ENCODE measurements around the gene C20orf141.
A peak's percentile ranks its signal among the peaks of the same experiment; 100 is the strongest.

C20orf141 gene

DNA sequence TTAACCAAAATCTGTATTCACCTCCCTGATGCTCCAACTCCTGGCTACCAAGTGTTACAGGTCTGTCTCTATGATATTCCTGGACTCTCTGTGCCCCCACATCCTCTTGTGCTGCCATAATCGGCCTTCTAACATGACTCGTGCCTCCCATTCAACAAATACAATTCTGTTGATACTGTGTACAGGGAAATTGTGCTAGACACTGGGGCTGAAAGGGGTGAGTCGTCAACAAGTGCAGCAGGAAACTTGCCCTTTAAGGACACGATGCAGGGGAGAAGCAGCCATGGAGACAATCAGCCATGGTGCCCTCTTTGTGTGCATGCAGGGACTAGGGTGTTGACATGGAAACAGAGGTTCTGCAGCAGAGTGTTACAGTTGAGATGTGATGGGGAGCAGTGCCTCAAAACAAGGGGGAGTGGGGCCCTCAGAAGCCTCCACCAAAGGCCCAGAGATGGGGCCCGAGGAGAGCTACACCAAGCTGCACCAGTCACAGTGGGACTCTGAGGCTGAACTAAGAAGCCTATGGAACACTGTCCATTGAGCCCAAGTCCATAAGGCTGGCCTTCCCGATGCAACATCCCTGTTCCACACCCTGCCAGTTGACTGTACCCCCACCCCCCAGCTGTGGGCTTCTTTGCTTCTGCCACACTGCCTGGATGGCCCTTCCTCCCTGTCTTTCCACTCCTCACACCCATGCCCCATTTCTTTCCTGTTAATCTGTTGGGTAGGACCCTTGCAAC is 22.6 kb downstream of the C20orf141 start:
- H3K4me1 ChIP-seq (ENCODE audit: control insufficient read depth, insufficient read depth, low read length): 0 out of 2 replicates have a peak, but pooled peaks cover 3% of the 10 kb centered on the region
- H3K27me3 ChIP-seq (ENCODE audit: control insufficient read depth, insufficient read depth, low read length): peaks cover 15% of the 10 kb centered on the region
- no peaks in the 10 kb centered on the region for H3K9me3 ChIP-seq (ENCODE audit: control insufficient read depth, insufficient read depth, low read depth, low read length)
- peaks cover 22% of the 10 kb centered on the region; the same call in 1 of the 2 replicates for H3K36me3 ChIP-seq (ENCODE audit: control insufficient read depth, insufficient read depth, low read length)
- H3K27ac ChIP-seq (ENCODE audit: low read depth, low read length): no peak overlapping the region
- no peak overlapping the region for H3K4me3 ChIP-seq (ENCODE audit: low read depth, low read length)
- no peak overlapping the region for H3K9ac ChIP-seq (ENCODE audit: low read length)

DNA sequence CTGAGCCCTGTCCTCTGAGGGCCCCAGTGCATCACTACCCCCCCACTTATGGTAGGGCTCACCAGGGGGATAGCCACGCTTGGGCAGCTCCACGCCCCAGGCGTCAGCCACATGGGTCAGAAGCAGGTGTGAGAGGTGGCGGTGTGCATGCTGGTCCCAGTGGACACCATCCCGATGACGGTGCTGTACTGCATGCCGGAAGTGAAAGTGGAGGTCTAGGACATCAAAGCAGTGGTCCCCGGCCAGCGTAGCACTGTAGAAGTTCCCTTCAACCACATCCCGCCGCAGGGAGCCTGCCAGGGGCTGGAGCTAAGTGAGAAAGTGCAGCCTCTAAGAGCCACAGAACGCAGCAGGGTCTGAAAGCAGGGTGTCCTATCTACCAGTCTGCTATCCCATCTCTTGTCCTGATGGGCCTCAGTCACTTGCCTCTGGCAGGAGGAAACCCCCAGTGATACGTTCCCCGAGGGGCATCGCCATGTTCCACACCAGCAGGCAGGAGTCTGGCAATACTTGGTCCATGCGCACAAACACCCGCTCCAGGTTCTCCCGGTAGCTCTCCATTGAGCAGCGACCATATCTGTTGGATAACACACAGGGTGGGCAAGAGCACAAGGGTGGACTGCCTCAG is 23.5 kb downstream of the C20orf141 start:
- Histone ChIP-seq H3K27ac (ENCODE audit: low read depth, low read length) (no peak overlapping the region), H3K36me3 (ENCODE audit: control insufficient read depth, insufficient read depth, low read length) (peaks cover 22% of the 10 kb centered on the region; the same call in 1 of the 2 replicates)

DNA sequence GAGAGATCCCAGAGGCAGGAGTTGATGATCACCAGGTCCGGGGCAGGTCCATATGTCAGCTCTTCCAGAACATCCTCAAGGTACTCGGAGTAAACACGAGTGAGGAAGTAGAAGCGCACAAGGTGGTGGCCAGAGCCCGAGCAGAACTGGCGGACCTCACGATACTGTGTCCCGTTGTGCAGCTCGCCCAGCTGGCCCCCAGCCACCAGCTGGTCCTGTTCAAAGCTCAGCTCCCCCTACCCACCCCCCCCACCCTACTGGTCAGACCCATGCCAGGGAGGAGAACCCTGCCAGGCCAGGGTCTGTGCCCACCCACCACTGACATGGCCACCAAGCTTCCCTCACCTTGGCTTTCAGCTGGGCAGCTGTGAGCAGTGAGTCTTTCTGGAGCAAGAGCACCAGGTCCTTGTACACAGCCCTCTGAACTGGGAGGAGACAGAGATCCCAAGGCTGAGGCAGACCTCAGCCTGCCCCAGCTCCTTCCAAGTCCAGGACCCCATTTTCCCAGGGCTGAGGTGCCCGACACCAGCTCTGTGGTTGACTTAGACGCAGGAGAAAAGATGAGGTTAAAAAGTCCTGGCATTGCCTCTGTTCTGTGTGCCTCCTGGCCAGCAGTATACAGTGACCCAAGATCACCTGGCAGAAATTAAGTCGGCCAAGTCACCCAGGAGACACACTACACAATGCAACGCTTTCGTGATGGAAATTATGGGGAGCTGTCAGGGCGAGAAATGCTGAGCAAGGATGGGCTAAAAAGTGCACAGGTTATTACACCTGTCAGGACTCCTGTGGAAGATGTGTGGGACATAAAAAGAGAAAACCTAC is 24.3 kb downstream of the C20orf141 start:
- 0 out of 2 replicates have a peak, but pooled peaks cover 3% of the 10 kb centered on the region for H3K4me1 ChIP-seq (ENCODE audit: control insufficient read depth, insufficient read depth, low read length)
- H3K9ac ChIP-seq (ENCODE audit: low read length): no peak overlapping the region
- H3K27ac ChIP-seq (ENCODE audit: low read depth, low read length): no peak overlapping the region
- no peaks in the 10 kb centered on the region for H3K9me3 ChIP-seq (ENCODE audit: control insufficient read depth, insufficient read depth, low read depth, low read length)
- H3K27me3 ChIP-seq (ENCODE audit: control insufficient read depth, insufficient read depth, low read length): peaks cover 15% of the 10 kb centered on the region
- H3K4me3 ChIP-seq (ENCODE audit: low read depth, low read length): no peak overlapping the region
- H3K36me3 ChIP-seq (ENCODE audit: control insufficient read depth, insufficient read depth, low read length): peaks cover 22% of the 10 kb centered on the region; the same call in 1 of the 2 replicates

More for the DNA sequence above, 23.5 kb downstream of the C20orf141 start:
- H3K27me3 ChIP-seq (ENCODE audit: control insufficient read depth, insufficient read depth, low read length): peaks cover 15% of the 10 kb centered on the region
- no peak overlapping the region for H3K4me3 ChIP-seq (ENCODE audit: low read depth, low read length)
- H3K9ac ChIP-seq (ENCODE audit: low read length): no peak overlapping the region
- no peaks in the 10 kb centered on the region for H3K9me3 ChIP-seq (ENCODE audit: control insufficient read depth, insufficient read depth, low read depth, low read length)
- 0 out of 2 replicates have a peak, but pooled peaks cover 3% of the 10 kb centered on the region for H3K4me1 ChIP-seq (ENCODE audit: control insufficient read depth, insufficient read depth, low read length)

DNA sequence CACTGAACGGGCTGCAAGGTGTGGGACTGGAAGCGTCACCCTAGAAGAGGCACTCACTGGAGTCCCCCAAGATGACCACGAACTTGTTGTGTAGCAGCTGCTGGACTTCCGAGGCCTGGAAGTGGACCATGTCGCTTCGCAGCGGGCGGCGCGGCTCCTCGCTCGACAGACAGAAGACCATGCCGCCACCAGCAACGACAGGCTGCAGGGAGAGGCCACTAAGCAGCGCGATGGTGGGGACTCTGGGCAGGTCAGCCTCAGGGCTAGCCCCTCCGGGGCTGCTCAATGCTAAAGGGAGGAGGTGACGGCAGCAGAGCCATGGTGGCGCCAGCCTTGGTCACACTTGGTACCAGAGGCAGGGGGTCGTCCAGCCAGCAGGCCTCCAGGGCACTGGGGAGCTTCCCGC is 24.9 kb downstream of the C20orf141 start:
- Histone ChIP-seq H3K4me3 (ENCODE audit: low read depth, low read length) (peak overlapping the region; percentile 88), H3K9ac (ENCODE audit: low read length) (peak overlapping the region; percentile 93), H3K27me3 (ENCODE audit: control insufficient read depth, insufficient read depth, low read length) (peaks cover 15% of the 10 kb centered on the region)

DNA sequence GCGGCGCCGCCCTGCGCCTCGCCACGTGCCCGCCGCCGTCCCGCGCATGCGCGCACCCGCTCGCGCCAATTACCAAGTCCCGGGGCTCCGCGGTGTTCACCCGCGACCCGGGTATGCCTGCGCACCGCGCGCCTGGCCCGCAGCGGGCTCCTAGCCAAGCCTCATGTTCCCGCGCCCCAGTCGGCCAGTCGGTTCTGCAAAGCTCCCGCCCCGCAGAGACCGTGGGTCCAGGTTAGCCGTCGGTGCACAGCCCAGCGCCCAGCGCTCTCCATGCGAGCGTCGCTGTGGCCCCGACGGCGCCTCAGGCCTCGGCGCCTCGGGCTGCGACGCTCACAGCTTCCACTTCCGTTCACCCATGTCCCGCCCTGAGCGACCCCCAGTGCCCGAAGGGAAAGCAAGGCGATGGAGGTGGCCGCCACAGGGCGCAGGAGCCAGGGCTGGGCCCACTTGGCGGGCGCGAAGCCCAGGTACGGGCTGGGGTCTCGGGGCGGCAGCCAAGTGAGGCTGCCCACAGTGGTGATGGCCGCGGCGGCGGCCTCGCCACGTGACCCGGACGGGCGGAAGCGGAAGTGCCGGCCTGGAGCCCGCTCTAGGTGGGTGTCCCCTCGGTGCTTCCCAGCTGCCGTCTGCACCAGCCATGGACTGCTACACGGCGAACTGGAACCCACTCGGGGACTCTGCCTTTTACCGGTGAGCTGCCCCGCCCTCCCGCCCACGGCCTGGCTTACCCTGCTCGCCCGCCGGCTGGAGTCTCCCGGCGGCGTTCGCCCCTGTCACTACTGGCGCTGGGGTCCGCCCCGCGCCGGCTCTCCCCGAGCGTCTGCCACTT is 25.6 kb downstream of the C20orf141 start, which contains the start of the genes PCED1A and VPS16:
TSS of gene PCED1A (minus strand) at position 518 of the 829 bp plus-strand sequence. CDS start 743 bp downstream, outside the sequence.
TSS of gene VPS16 (plus strand) at position 608 of the 829 bp plus-strand sequence. CDS start at position 638, 30 bp downstream.
- H3K9me3 ChIP-seq (ENCODE audit: control insufficient read depth, insufficient read depth, low read depth, low read length): no peaks in the 10 kb centered on the region
- peak within 1 kb of the TSS; percentile 88 for H3K4me3 ChIP-seq (ENCODE audit: low read depth, low read length)
- H3K4me1 ChIP-seq (ENCODE audit: control insufficient read depth, insufficient read depth, low read length): 0 out of 2 replicates have a peak, but pooled peaks cover 3% of the 10 kb centered on the region
- peaks cover 17% of the 10 kb centered on the region; the same call in 1 of the 2 replicates for H3K36me3 ChIP-seq (ENCODE audit: control insufficient read depth, insufficient read depth, low read length)
- H3K27ac ChIP-seq (ENCODE audit: low read depth, low read length): peak within 1 kb of the TSS; percentile 85; the same call in 1 of the 2 replicates
- H3K9ac ChIP-seq (ENCODE audit: low read length): peak within 1 kb of the TSS; percentile 93
- H3K27me3 ChIP-seq (ENCODE audit: control insufficient read depth, insufficient read depth, low read length): peaks cover 15% of the 10 kb centered on the region

More for the DNA sequence above, 24.9 kb downstream of the C20orf141 start:
- no peaks in the 10 kb centered on the region for H3K9me3 ChIP-seq (ENCODE audit: control insufficient read depth, insufficient read depth, low read depth, low read length)
- peaks cover 22% of the 10 kb centered on the region; the same call in 1 of the 2 replicates for H3K36me3 ChIP-seq (ENCODE audit: control insufficient read depth, insufficient read depth, low read length)
- H3K4me1 ChIP-seq (ENCODE audit: control insufficient read depth, insufficient read depth, low read length): 0 out of 2 replicates have a peak, but pooled peaks cover 3% of the 10 kb centered on the region
- no peak overlapping the region for H3K27ac ChIP-seq (ENCODE audit: low read depth, low read length)

DNA sequence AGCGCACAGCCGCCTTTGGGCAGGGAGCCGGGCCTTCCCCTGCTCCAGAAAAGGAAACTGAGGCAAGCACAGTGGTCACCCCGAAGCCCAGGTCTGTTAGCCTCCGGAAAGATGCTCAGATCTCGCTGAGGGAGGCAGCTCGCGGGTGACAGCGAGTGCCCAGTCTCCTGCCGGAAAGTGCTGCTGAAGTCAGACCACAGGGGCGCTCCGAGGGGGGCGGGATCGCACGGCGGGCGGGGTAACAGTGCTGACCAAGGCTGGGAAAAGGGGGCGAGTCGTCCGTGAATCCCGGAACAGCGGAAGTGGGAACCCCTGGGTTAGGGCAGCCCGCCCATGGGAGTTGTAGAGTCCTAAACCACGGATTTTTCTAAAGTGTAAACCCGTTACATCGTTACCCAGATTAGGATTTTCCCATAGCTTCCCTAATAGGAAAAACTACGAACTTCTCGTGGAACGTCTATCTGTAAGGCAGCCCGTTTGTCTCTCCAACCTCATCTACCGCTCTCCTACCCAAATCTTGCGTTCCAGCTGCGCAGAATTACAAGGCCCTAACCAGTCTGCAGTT is 26.3 kb downstream of the C20orf141 start:
- peak overlapping the region; percentile 52 for H3K9ac ChIP-seq (ENCODE audit: low read length)
- no peak overlapping the region for H3K27ac ChIP-seq (ENCODE audit: low read depth, low read length)
- H3K36me3 ChIP-seq (ENCODE audit: control insufficient read depth, insufficient read depth, low read length): peaks cover 13% of the 10 kb centered on the region; the same call in 1 of the 2 replicates

DNA sequence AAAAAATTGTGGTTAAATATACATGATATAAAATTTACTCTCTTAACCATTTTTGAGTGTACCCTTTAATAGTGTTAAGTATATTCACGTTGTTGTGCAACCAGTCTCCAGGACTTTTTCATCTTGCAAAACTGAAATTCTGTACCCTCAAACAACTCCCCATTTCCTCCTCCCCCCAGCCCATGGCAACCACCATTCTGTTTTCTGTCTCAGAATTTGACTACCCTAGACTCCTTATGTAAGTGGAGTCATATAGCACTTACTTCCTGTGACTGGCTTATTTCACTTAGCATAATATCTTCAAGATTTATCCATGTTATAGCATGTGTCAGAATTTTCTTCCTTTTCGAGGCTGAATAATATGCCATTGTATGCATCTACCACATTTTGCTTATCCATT is 30.8 kb downstream of the C20orf141 start:
- Histone ChIP-seq H3K4me3 (ENCODE audit: low read depth, low read length) (no peak overlapping the region), H3K27me3 (ENCODE audit: control insufficient read depth, insufficient read depth, low read length) (no peaks in the 10 kb centered on the region), H3K9ac (ENCODE audit: low read length) (no peak overlapping the region), H3K27ac (ENCODE audit: low read depth, low read length) (no peak overlapping the region), H3K9me3 (ENCODE audit: control insufficient read depth, insufficient read depth, low read depth, low read length) (no peaks in the 10 kb centered on the region), H3K36me3 (ENCODE audit: control insufficient read depth, insufficient read depth, low read length) (no peaks in the 10 kb centered on the region), H3K4me1 (ENCODE audit: control insufficient read depth, insufficient read depth, low read length) (0 out of 2 replicates have a peak, but pooled peaks cover 3% of the 10 kb centered on the region)

More for the DNA sequence above, 26.3 kb downstream of the C20orf141 start:
- 0 out of 2 replicates have a peak, but pooled peaks cover 3% of the 10 kb centered on the region for H3K4me1 ChIP-seq (ENCODE audit: control insufficient read depth, insufficient read depth, low read length)
- H3K4me3 ChIP-seq (ENCODE audit: low read depth, low read length): peak overlapping the region; percentile 88
- no peaks in the 10 kb centered on the region for H3K9me3 ChIP-seq (ENCODE audit: control insufficient read depth, insufficient read depth, low read depth, low read length)
- H3K27me3 ChIP-seq (ENCODE audit: control insufficient read depth, insufficient read depth, low read length): peaks cover 15% of the 10 kb centered on the region

DNA sequence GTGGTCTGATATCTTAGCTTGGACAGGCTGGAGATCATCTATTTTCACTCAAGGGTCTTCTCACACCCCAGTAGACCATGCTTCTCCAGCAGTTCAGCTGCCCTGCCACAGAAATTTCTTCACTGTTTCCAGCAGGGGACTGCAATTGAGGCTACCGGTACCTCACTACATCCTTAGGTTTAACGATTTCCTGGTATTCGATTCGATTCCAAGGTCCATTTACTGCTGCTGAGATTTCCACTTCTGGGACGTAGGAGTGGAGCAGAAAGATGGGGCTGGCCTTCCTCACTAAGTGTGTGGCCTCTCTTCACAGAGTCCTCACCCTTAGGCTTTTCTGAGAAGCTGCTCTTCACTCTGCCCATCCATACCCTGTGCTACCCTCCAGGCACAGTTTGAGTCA is 31.9 kb downstream of the C20orf141 start:
- Histone ChIP-seq H3K4me3 (ENCODE audit: low read depth, low read length) (no peak overlapping the region), H3K9me3 (ENCODE audit: control insufficient read depth, insufficient read depth, low read depth, low read length) (no peaks in the 10 kb centered on the region), H3K4me1 (ENCODE audit: control insufficient read depth, insufficient read depth, low read length) (no peaks in the 10 kb centered on the region), H3K9ac (ENCODE audit: low read length) (no peak overlapping the region), H3K27ac (ENCODE audit: low read depth, low read length) (no peak overlapping the region), H3K27me3 (ENCODE audit: control insufficient read depth, insufficient read depth, low read length) (no peaks in the 10 kb centered on the region), H3K36me3 (ENCODE audit: control insufficient read depth, insufficient read depth, low read length) (no peaks in the 10 kb centered on the region)

DNA sequence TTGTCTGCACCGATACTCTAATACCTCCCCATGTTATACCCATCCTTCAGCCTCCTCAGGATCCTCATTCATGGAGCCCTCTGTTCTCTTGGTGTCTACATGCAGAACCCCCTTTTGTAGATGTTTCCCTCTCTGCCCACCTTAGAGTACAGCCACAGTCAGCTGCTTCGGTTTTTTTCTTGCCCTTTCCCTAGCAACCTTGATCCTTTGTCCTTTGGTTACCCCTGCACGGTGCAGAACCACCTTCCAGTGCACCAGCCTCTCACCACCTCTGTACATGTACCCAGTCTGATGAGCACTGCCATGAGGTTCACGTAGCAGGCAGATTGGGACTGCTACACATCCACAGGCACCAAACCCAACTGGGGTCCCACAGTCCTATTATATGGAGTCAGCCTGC is 33.0 kb downstream of the C20orf141 start:
- Histone ChIP-seq H3K27ac (ENCODE audit: low read depth, low read length) (no peak overlapping the region), H3K36me3 (ENCODE audit: control insufficient read depth, insufficient read depth, low read length) (no peaks in the 10 kb centered on the region), H3K4me3 (ENCODE audit: low read depth, low read length) (no peak overlapping the region), H3K4me1 (ENCODE audit: control insufficient read depth, insufficient read depth, low read length) (peaks cover 3% of the 10 kb centered on the region; the same call in 1 of the 2 replicates), H3K27me3 (ENCODE audit: control insufficient read depth, insufficient read depth, low read length) (no peaks in the 10 kb centered on the region), H3K9ac (ENCODE audit: low read length) (no peak overlapping the region), H3K9me3 (ENCODE audit: control insufficient read depth, insufficient read depth, low read depth, low read length) (no peaks in the 10 kb centered on the region)
